Stimulated activated CD4-positive, alpha-beta T cell treated with anti-CD3 and anti-CD28 coated beads, Interleukin-12 subunit alpha, Interleukin-12 subunit beta, amount 100 ng/mL, for 48 hours (primary cell): ENCODE measurements around the gene SPAG17.

Experiments used
- DNase-seq, 3 donors: peaks; one replicate each; pipeline ENCODE4 v3.0.0-alpha.2; 2020; ENCODE audit warnings: low read depth in 2 of 3, low spot score in 1 of 3

Gene SPAG17

DNA sequence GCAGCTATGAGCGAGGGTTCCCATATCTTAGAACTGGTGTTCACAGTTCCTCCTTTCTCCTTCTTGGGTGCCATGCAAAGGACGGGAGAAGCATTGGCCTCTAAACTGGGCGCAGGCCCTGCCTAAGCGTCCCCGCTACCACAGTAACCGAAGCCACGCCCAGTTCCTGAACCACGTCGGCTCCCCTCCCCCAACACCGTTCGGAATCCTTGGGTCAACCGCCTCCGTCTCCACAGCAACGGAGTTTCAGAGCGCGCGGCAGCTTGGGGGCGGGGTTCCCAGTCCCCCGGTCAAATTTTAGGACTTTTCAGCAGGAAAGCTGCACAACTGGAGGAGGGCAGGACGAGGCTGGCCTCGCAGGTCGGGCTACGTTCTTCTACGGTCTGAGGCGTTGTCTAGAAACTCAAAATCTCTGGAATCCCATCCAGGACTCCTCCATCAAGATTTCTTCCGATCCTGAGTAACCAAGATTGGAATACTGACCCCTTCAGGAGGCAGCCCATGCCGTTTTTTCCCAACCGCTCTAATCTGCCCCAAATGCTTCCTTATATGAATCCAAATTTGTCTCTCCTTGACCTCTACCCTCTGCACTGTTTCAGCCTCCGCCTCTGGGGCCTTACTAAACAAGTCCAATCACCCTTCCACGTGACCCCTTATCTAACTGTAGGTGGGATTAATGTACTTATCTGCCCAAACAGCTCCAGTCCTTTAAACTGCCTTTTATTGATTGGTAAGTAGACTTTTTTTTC, at the start of gene SPAG17:
Gene SPAG17 (minus strand): TSS at position 145 of the 749 bp plus-strand sequence. CDS start 71 bp downstream, at position 74.
- peak in 1 of 3 donors; percentile 1 for DNase-seq

DNA sequence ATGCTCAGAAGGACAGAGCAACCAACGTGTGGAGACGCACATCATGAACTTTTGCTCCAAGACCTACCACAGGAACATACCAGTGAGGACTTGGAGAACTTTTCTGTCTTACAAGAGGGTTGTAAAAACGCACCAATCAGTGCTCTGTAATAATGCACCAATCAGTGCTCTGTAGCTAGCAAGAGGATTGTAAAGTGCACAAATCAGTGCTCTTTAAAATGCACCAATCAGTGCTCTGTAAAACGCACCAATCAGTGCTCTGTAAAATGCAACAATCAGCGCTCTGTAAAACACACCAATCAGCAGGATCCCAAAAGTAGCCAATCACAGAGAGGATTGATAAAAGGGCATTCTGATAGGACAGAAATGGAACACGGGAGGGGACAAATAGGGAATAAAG, 40.4 kb upstream of the SPAG17 start:
- DNase-seq = no peak

DNA sequence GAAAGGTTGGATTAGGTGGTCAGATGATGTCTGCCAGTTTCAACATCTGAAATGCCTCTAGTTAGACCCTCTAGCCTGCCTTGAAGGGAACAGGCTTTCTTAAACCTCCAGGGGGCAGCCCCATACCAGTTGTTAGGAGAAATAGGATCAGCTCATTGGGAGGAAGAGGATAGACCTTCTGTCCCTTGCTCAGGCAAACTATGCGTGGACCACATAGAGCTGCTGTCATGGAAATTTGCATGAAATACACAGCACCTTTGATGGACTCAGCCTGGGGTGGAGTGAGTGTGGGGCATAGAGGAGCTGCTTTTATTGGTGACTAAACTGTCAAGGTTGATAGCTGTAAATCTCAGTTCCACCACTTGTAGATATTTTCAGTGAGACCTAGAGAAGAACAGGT, 38.4 kb upstream of the SPAG17 start:
- DNase-seq = no peak

DNA sequence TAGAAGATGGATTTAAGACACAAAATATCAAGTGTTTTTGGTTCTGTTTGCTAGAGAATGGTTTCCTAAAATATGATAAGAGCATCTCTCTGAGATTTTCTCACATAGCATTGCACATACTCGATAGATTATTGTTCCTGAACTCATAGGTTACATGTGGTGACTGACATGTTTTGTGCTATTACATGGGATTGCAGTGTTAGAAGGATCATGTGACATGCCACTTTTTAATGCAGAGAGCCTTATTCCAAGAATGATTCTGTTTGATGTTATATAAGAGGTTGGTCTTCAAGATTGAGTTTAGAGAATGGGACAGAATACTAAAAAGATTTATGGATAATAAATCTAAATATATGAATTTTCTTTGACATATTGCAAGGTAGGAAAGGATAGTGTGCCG, 34.4 kb upstream of the SPAG17 start:
- DNase-seq = no peak

DNA sequence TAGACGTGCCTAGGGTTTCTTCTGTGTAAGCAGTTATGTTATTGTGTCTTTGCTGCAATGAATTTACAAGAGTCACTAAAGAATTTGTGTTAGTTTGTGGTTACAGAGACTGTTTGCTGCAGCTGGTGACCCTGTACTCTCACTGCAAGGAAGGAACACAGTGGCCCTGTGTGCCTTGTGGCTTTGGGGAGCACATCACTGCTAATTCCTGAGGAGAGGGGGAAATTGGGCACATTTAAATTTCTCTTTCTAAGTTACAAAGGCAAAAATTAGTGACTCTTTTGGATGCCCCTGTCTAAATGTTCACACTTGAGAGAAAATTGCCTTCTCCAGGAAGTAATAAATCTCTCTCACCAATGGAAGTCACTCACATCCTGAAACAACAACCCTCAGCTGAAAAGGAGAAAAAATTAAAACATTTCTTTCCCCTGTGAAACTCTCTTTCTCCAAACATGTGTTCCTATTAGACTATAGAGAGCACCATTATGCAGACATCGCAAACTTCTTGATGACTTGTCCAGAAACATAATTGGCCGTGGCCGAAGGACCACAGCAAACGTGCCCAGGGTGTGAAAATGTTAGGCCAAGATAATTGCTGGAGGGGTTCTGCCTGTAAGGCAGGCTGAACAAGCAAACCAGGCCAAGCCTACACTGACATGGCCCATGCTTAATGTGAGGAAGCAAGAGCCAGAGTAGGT, 32.3 kb upstream of the SPAG17 start:
- DNase-seq = no peak

DNA sequence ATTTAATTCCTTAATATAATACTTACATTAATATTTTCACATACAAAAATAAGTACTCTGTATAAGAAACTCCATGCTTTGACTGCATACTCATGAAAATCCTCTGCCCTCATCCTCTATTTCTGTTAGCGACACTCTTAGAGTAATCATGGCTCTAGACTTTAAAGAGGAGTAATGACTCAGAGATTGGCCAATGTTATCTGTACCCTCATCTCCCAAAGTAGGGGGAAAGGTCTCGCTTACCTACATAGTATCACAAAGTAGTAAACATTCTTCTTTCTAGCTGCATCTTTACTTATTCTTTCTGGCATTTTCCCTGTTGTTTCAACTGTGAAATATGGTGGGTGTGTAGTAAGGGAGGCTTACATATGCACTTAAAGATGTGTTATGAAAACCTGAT, 29.8 kb upstream of the SPAG17 start:
- no peak for DNase-seq

DNA sequence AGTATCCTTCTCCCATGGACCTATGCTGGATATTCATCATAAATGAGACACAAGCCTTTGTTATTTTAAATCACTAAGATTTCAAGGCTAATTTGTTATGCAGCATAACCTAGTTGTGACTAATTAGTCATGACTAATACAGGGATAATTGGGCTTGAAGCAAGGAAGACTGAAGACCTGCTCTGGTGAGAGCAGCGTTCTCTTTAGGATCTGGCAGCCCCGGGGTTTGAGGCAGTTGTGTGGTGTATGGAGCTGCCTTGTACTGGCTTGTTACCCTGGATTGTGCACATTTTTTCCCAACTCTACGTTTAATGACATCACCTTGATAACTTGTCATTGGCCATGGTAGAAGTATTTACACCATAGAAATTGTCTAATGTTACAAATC, 25.7 kb upstream of the SPAG17 start:
- DNase-seq = no peak

DNA sequence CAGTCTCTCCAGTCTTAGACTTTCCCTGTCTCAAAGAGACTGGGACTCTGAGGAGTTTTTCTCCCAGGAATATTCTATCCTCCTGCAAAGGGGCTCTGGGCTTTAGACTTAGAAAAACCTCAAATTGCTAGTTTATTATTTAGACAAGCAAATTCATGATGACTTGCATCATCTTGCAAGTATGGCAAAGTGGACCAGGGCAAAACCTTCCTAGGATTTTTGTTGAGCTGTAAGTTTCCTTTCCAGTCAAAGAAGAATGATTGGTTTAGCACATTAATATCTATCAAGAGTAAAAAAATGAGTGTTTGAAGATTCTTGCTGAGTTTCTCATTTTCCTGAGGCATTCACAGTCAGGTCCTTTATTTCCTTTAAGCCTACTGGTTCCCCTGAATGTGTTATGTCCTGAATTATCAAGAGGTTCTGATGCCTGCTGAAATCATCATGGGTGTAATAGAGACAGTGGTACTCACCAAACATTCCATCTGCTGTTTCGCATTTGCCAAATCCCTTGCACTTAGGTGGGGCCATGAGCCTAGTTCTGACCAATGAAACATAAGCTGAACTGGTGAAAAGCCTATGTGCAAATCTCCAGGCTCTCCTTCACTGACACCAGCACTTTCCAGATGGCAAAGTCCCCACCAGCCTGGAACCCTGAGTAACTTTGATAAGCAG, 25.2 kb upstream of the SPAG17 start:
- no peak for DNase-seq

DNA sequence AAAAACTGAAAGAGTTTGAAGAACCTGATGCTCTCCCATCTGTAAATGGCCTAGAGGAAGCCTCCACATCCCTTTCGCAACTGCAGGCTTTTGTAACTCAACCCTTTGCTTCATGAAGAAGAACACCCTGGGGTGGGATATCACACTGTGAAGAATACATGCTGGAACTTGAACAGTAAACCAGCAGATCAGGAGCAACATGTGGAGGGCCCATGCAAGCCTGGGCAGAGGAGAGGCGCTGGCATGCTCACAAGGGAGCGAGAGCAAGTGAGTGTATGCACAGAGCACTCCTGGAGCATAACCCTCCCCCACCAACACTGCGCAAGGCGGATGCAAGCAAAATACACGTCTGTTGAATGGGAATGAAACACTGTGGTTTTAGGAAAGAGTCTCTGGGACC, 24.6 kb upstream of the SPAG17 start:
- no peak for DNase-seq

DNA sequence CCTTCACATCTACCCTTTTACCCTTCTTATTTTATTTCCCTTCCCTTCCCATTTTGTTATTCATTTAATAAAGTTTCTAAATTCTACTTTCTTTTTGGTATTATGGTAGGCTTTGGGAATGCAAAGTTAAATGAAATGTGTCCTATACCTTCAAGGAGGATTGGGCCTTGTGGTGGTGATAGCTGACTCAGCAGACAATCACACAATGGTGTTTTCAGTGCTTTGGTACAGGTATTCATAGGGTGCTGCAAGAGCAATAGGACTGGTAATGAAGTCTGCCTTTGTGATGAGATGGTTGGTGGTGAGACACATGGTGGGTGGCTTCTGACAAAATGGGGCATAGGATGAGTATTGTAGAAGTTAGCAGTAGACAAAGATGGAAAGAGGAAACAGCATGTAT, 21.9 kb upstream of the SPAG17 start:
- DNase-seq = no peak

DNA sequence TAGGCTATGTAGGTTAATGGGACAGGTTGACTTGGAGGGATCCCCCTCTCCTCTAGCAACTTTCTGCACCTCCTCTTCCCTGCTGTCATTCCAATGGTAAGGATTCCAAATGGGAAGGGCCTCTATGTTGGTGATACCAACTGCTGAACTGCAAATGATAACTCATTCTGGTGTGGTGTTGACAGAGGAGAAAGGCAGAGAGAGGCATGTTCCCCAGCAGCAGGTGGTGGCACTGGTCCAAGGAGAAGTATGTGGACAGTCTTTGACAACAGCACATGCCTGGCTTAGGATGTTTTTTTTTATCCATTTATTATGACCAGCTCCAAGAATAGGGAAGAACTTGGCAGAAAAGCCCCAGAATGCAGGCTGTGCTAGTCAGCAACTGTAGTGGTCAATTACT, 19.6 kb upstream of the SPAG17 start:
- no peak for DNase-seq

DNA sequence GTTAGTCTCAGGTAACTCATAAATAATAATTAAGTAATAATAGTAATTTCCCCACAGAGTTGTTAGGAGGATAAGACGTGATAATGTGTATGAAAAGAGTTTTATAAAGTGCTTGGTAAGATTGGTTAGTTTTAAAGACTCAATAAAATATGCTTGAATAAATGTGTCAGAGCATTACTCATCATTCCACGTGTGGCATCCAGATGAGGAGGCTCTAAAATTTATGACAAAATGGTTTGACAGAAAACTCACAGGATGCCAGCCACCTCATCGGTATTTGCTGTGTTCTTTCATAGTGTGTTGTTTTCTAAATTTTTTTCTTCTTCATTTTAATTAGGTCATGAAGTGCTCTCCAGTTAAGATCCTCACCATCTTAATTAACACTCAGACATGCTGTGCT, 19.1 kb upstream of the SPAG17 start:
- DNase-seq = no peak

DNA sequence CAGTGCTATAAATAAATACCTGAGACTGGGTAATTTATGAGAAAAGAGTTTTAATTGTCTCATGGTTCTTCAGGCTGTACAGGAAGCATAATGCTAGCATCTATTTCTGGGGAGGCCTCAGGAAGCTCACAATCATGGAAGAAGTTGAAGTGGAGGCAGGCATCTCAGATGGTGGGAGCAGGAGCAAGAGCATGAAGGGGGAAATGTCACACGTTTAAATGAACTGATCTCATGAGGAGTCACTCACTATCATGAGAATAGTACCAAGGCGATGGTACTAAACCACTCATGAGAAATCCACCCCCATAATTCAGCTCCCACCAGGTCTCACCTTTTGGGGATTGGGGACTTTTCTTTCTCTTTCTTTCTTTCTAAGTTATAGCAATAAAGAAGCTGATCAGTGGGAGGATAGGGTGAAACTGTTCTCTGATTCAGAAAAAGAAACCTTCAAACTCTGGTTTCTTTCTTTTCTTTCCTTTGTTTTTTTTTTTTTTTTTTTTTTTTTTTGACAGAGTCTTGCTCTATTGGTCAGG, 17.1 kb upstream of the SPAG17 start:
- no peak for DNase-seq

DNA sequence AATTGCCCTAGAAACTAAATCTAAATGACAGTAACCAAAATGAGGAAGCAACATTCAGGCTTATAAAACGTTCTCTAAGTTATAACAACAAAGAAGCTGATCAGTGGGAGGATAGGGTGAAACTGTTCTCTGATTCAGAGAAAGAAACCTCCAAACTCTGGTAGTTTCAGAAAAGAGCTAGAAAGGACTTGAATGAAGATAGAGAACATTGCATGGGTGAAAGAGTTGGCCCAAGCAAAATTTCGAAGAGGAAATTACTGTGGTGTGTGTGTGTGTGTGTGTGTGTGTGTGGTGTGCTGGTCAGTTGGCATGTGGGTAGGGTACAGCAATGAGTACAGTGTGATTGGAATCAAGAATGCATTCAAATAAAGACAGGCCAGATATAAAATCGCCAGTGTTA, 16.5 kb upstream of the SPAG17 start:
- no peak for DNase-seq

DNA sequence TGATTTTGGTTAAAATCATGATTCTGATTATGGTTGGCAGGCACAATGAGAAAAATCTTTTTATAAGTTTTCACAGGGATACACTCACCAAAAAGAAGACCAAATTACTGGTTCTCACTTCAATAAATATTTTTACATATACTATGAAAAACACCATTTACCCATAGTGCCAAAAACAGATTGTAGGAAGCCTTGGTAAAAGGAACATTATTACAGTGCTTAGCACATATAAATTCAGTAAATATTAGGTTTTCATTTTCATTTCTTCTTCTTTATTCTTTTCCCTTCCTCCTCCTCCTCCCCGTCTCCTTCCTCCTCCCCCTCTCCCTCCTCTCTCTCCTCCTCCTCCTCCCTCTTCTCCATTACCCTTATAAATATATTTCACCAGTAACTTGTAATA, 15.8 kb upstream of the SPAG17 start:
- DNase-seq = no peak

DNA sequence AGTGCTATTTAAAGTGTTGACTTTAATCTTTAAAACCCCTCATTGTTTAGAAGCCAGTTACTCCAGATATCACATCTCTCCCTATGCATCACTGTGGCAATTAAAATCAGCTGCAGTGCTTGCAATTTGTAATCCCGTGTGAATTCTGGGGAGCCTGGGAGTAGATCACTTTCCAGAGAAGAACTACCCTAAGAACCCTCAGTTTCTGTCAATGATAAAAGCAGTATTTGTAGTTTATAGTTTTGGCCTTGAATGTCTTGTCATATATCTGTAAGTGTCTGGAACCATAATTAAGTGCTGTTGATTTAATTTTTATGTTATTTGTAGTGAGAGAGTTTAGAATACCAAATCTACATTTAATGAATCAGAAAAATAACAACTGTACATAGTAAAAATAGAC, 5.5 kb upstream of the SPAG17 start:
- no peak for DNase-seq

DNA sequence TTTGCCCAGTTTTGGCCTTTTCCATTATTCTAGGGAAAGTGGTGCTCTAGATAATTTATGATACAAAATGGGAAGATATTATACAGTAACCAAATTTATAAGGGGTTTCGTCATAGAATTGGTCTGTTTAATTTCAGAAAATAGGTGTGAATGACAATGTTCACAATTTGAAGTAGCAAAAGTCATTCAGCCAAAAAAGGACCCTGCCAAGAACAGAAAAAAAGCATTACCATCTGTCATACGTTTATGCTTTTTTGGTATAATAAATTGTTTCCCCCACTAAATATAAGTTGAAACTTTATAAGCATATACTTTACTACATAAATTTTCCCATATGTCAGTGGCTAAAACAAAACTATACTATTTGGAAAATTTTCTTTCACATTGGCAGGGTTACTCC, 4.5 kb upstream of the SPAG17 start:
- DNase-seq = no peak

DNA sequence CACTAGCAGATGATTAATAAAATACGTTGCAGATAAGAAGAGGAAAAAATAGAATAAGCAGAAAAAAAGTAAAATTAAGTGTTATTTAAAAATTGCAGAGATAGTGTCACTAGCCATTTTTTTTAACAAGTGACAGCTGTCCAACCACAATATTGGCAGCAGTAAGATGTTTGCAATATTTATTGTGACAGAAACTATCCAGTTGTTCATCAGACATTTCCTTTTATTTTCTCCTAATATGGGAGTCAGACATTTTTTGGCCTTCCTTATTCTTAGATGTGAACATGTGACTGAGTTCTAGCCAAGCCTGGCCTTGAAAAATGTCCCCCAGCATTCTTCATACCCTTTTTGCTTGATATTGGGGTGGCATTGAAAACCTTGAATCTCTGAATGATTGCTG, 3.4 kb upstream of the SPAG17 start:
- no peak for DNase-seq

DNA sequence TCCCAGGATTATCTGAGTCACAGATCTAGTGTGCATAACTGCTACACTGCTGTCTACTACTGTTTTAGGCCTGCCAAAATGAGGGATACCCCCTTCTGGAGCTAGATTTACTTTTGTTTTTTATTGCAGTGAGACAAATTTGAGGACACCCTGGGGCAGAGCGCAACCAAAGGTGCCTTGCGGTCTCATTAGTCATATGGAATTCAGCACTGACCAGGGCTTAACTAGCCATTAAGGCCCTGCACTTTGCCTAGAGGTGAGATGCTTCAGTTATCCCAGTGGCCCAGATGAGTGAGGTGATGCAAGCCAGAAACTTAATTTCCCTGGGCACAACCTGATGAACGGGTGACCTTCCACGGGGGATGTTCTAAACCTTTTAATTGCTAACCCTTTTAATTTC, 998 bp upstream of the SPAG17 start:
- DNase-seq = no peak

DNA sequence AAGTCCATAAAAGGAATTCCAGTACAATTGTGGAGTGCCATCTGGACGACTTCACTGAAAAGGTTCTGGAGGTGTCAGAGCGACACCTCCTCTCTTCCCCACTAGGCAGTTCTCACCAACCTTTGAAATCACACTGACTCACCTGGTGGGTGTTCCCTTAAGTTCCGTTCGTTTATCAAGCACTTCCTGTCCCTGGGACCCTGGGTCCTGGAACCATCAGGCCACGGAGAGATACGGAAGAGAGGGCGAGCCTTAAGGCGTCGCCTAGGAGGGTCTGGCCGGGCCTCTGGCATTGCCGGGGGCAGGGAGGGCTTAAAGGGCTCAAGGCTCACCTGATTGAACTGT, 317 bp downstream of the SPAG17 start:
- DNase-seq = no peak

DNA sequence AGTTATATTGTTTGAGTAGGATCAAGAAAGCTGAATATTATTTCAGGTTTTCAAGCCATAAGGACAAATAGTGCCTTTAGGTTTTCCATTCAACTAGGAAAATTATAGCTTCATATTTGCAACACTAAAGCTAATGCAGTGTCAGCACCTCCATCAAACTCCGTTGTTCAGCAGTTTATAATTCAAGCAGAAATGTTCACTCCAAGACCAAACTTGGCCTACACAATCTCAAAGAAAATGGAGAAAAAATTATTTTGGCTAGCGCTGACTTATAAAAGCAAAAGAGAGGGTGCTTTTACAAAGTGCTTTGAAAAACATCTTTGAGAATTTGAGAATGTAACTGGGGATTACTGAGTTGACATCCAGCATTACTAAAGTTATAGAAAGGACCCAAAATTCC, 1.4 kb downstream of the SPAG17 start:
- DNase-seq = no peak

DNA sequence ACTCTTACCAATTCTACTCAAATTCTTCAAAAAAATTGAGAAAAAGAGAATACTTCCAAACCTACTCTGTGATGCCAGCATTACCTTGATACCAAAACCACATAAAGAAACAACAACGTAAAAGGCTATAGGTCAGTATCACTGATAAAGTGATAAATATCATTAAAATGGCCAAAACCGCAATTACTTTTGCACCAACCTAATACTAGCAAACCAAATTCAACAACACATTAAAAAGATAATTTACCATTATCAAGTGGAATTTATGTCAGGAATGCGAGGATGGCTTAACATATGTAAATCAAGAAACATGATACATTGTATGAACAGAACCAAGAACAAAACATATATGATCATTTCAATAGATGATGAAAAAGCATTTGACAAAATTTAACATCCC, 7.0 kb downstream of the SPAG17 start:
- DNase-seq = no peak
